GM12878 (cell line): ENCODE measurements around the gene INF2. TPM values are rescaled to one million over a fixed set of nuclear protein-coding genes. Genes with fewer than 3 reads are reported as not detected.

ENCODE experiments used
- ATAC-seq: fragments of 200-7000 bp; cut with Tn5 transposase; 3 replicates; pipeline ENCODE4 v1.9.1; 2020; ENCODE audit warnings: mild to moderate bottlenecking, moderate library complexity
- BruUV-seq: library from RNA; stranded (reverse); fragments of 400-500 nt; replicated peaks from 2 replicates; lab custom pipeline; 2021; lab: Mats Ljungman, UMichigan
- CTCF ChIA-PET: fragments of 300-600 bp; sonication (Branson Sonifier 250); formaldehyde crosslinking; extraction: SDS; loops from one replicate; lab custom pipeline; 2021; ENCODE audit warnings: inconsistent platforms; lab: Yijun Ruan, JAX
- POLR2A ChIA-PET: fragments of 350-600 bp; formaldehyde crosslinking; extraction: SDS; loops from one replicate; lab custom pipeline; 2021; ENCODE audit warnings: inconsistent platforms; lab: Charles Lee
- RAD21 ChIA-PET: fragments of 300-600 bp; sonication (Branson Sonifier 250); formaldehyde crosslinking; loops from one replicate; lab custom pipeline; 2023; ENCODE audit warnings: antibody characterized with exemption; ENCODE audit not compliant: unreplicated experiment; lab: Charles Lee
- SMC1A ChIA-PET: fragments of 300-600 bp; sonication (Branson Sonifier 250); formaldehyde crosslinking; loops from one replicate; lab custom pipeline; 2023; ENCODE audit not compliant: unreplicated experiment, uncharacterized antibody; lab: Charles Lee
- DNase-seq: peaks from one replicate; pipeline ENCODE4 v3.0.0-alpha.2; 2011; ENCODE audit warnings: low read depth, low spot score
- FAIRE-seq: peaks from 3 replicates; lab custom pipeline; 2011; peaks lifted over from hg19 to GRCh38; lab: Jason Lieb, UNC
- H2AFZ ChIP-seq: 2 replicates; pipeline ENCODE4 v1.6.0; 2011; ENCODE audit warnings: low read depth, low read length, control low read depth; ENCODE audit not compliant: control insufficient read depth
- H3K27ac ChIP-seq: 2 replicates; pipeline ENCODE4 v1.5.1; 2011; ENCODE audit warnings: control low read depth; ENCODE audit not compliant: control insufficient read depth, insufficient read depth
- H3K27me3 ChIP-seq, 2 experiments: replicated peaks in 1 of 2; 2 replicates each; pipeline versions ENCODE4 v1.6.0 to v1.6.1; 2011; ENCODE audit warnings: low read length in 1 of 2; ENCODE audit not compliant: control insufficient read depth in 2 of 2, insufficient read depth in 2 of 2
- H3K36me3 ChIP-seq, 2 experiments: 2 replicates each; pipeline ENCODE4 v1.5.1; 2011; ENCODE audit warnings: low read length in 1 of 2; ENCODE audit not compliant: control insufficient read depth in 2 of 2, insufficient read depth in 2 of 2
- H3K4me1 ChIP-seq: 2 replicates; pipeline ENCODE4 v1.6.1; 2011; ENCODE audit warnings: mild to moderate bottlenecking, low read length, moderate library complexity, mixed read lengths; ENCODE audit not compliant: control insufficient read depth, insufficient read depth
- H3K4me2 ChIP-seq: 2 replicates; pipeline ENCODE4 v1.6.0; 2011; ENCODE audit warnings: control low read depth; ENCODE audit not compliant: control insufficient read depth, insufficient read depth
- H3K4me3 ChIP-seq: fragments of 200-600 bp; sonication (generic); 2 replicates; pipeline ENCODE4 v1.5.1; 2016
- H3K79me2 ChIP-seq: 2 replicates; pipeline ENCODE4 v1.6.0; 2011; ENCODE audit warnings: low read length; ENCODE audit not compliant: control insufficient read depth, insufficient read depth
- H3K9ac ChIP-seq: 2 replicates; pipeline ENCODE4 v1.8.0; 2011; ENCODE audit warnings: low read length, control low read depth, mixed read lengths; ENCODE audit not compliant: control insufficient read depth, insufficient read depth
- H3K9me3 ChIP-seq: replicated peaks from 3 replicates; pipeline ENCODE4 v1.5.1; 2011; ENCODE audit warnings: mild to moderate bottlenecking, low read length; ENCODE audit not compliant: control insufficient read depth, insufficient read depth
- H4K20me1 ChIP-seq: 2 replicates; pipeline ENCODE4 v1.6.0; 2011; ENCODE audit not compliant: control insufficient read depth, insufficient read depth
- BACH1 ChIP-seq: fragments of 450-650 bp; IDR thresholded peaks from 2 replicates; pipeline ENCODE4 v1.6.1; 2017; ENCODE audit warnings: mild to moderate bottlenecking, borderline replicate concordance
- BMI1 ChIP-seq: fragments of 450-650 bp; IDR thresholded peaks from 2 replicates; pipeline ENCODE4 v1.6.1; 2016; ENCODE audit warnings: mild to moderate bottlenecking, moderate library complexity, borderline replicate concordance
- EGR1 ChIP-seq, 2 experiments: IDR thresholded peaks; 1 replicate in 1 of 2; 2 replicates in 1 of 2; pipeline ENCODE4 v1.6.1; 2011 to 2012; ENCODE audit warnings: low read depth in 2 of 2, low read length in 2 of 2, borderline replicate concordance in 1 of 2, mild to moderate bottlenecking in 1 of 2, moderate library complexity in 1 of 2
- EP300 ChIP-seq, 2 experiments: fragments of 150-350 bp in 1 of 2; IDR thresholded peaks; 2 replicates each; pipeline ENCODE4 v1.6.1; 2011 to 2012; ENCODE audit warnings: low read depth in 2 of 2, low read length in 2 of 2, borderline replicate concordance in 1 of 2, improper control_type of control experiment in 1 of 2, inconsistent platforms in 1 of 2; ENCODE audit not compliant: control insufficient read depth in 1 of 2
- ETV6 ChIP-seq, 2 experiments: fragments of 450-650 bp in 1 of 2; IDR thresholded peaks in 1 of 2; conservative IDR thresholded peaks in 1 of 2; 2 replicates each; pipeline ENCODE4 v1.6.1; 2014; ENCODE audit warnings: antibody characterized with exemption in 1 of 2, borderline replicate concordance in 1 of 2, low read depth in 1 of 2, mild to moderate bottlenecking in 1 of 2, moderate library complexity in 1 of 2
- FOXM1 ChIP-seq: IDR thresholded peaks from 2 replicates; pipeline ENCODE4 v1.6.1; 2012; ENCODE audit warnings: low read depth, mild to moderate bottlenecking, inconsistent platforms, low read length, moderate library complexity
- JUNB ChIP-seq: IDR thresholded peaks from 2 replicates; pipeline ENCODE4 v1.6.1; 2016; ENCODE audit warnings: antibody characterized with exemption, mild to moderate bottlenecking
- MEF2A ChIP-seq: IDR thresholded peaks from 2 replicates; pipeline ENCODE4 v1.6.1; 2011; ENCODE audit warnings: low read depth, mild to moderate bottlenecking, low read length, moderate library complexity; ENCODE audit not compliant: insufficient read depth
- NFYA ChIP-seq: IDR thresholded peaks from 2 replicates; pipeline ENCODE4 v1.6.1; 2011; ENCODE audit warnings: low read depth, mild to moderate bottlenecking, low read length, improper control_type of control experiment, borderline replicate concordance
- SMARCA5 ChIP-seq: fragments of 450-650 bp; IDR thresholded peaks from 2 replicates; pipeline ENCODE4 v1.6.1; 2017; ENCODE audit warnings: mild to moderate bottlenecking
- SRF ChIP-seq, 2 experiments: IDR thresholded peaks; 2 replicates each; pipeline ENCODE4 v1.6.1; 2011; ENCODE audit warnings: low read depth in 2 of 2, low read length in 2 of 2, mild to moderate bottlenecking in 1 of 2, moderate library complexity in 1 of 2
- WGBS: methylation state at CpG from one replicate; pipeline ENCODE4 v1.1.6; 2016; ENCODE audit warnings: low lambda C conversion rate; ENCODE audit not compliant: insufficient replicate concordance, insufficient coverage; ENCODE audit errors: missing lambda C conversion rate; 5-methylcytosine and 5-hydroxymethylcytosine counted together
- in situ Hi-C: fragments of 300-500 bp; cut with MboI; formaldehyde crosslinking; loops from 9 replicates; pipeline ENCODE4 v1.14.3; 2018; ENCODE audit warnings: mixed read lengths
- intact Hi-C: fragments of 100-400 bp; cut with micrococcal nuclease; formaldehyde crosslinking; loops from one replicate; pipeline ENCODE4 v1.14.2; 2022; ENCODE audit not compliant: unreplicated experiment
- polyA plus RNA-seq, 11 experiments: library from polyadenylated mRNA; depleted of rRNA in 4 of 11; unstranded in 6 of 11; stranded (reverse) in 5 of 11; fragments of >200 nt; fragmentation: Nextera tagmentation in 4 of 11; fragmentation: Illumina TruSeq in 1 of 11; extraction: Ambion mirVana in 4 of 11; extraction: Trizol in 1 of 11; gene quantifications; 1 replicate in 1 of 11; 2 replicates in 10 of 11; pipeline versions ENCODE4 v1.2.1 to v1.2.3, GENCODE V29; 2011 to 2016; ENCODE audit warnings: inconsistent platforms in 2 of 11, missing spikeins in 2 of 11, low read depth in 1 of 11
- total RNA-seq, 4 experiments: library from RNA; depleted of rRNA in 3 of 4; stranded (reverse); fragments of >200 nt in 3 of 4; fragmentation: Illumina TruSeq in 1 of 4; extraction: Trizol in 1 of 4; gene quantifications; 2 replicates each; pipeline versions ENCODE4 v1.2.1 to v1.2.3, GENCODE V29; 2013 to 2021
- TF ChIP-seq, protein P1 (sequence below): IDR thresholded peaks from 2 replicates; pipeline ENCODE4 v1.6.1; 2012; ENCODE audit warnings: low read depth, low read length, improper control_type of control experiment
- TF ChIP-seq, protein P2 (sequence below): fragments of 450-650 bp; IDR thresholded peaks from 2 replicates; pipeline ENCODE4 v1.6.1; 2017; ENCODE audit warnings: mild to moderate bottlenecking

Gene INF2
- total and polyA plus RNA-seq, 10 of the 15 experiments (the other 5 are each of a cell fraction or from before 2014, with no cell fraction given) = 0.72 to 43.2 (median 8.3) TPM

DNA sequence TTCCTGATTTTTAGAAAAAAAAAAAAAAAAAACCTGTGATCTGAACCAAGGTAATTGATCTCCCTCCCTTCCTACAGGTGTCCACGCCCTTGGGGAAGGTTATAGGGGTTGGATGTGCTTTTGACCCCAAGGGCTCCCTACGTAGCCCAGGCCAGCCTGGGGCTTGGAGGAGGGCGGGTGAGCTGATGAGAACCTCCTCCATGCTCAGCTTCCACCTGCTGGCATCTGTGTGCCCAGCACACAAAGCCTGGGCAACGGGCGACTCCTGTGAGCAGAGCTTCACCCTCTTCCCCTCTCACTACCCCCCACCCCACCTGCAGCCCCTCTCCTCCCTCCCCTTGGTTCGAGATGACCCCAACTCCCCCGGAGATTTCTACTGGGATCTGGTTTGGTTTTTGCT is 25.3 kb upstream of the INF2 start:
- no peak overlapping the region for H3K27ac ChIP-seq

More for the DNA sequence above, 25.3 kb upstream of the INF2 start:
- Histone ChIP-seq H3K4me2 (no peak overlapping the region), H3K27me3 (no peaks in the 10 kb centered on the region), H3K9ac (no peak overlapping the region), H2AFZ (no peak overlapping the region), H4K20me1 (no peaks in the 10 kb centered on the region), H3K9me3 (no peaks in the 10 kb centered on the region; the same call in none of the 3 replicates), H3K4me3 (no peak overlapping the region), H3K79me2 (no peaks in the 10 kb centered on the region; the same call in 1 of the 2 replicates), H3K36me3 (no peaks in the 10 kb centered on the region), H3K4me1 (peaks cover 34% of the 10 kb centered on the region)
- no peak for DNase-seq
- SMC1A ChIA-PET = interaction anchor here (1.1 kb wide), 1 partner anchor 26 kb away, joined by 3 read pairs; no protein-coding TSS in a partner anchor
- CTCF ChIA-PET = interaction anchor here (0.6 to 1.4 kb wide), 3 partner anchors 13 to 17 kb away, joined by 3 to 5 read pairs (median 3); no protein-coding TSS in a partner anchor
- TF ChIP-seq, protein P1, sequence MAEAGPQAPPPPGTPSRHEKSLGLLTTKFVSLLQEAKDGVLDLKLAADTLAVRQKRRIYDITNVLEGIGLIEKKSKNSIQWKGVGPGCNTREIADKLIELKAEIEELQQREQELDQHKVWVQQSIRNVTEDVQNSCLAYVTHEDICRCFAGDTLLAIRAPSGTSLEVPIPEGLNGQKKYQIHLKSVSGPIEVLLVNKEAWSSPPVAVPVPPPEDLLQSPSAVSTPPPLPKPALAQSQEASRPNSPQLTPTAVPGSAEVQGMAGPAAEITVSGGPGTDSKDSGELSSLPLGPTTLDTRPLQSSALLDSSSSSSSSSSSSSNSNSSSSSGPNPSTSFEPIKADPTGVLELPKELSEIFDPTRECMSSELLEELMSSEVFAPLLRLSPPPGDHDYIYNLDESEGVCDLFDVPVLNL = no peak
- no peak for TF ChIP-seq NFYA
- TF ChIP-seq JUNB = no peak
- TF ChIP-seq EGR1 (IDR thresholded peaks at IDR 0.05; ENCODE audit: borderline replicate concordance in 1 of 2, low read depth in 2 of 2, low read length in 2 of 2) = no peak
- no peak for TF ChIP-seq FOXM1
- TF ChIP-seq, protein P2, sequence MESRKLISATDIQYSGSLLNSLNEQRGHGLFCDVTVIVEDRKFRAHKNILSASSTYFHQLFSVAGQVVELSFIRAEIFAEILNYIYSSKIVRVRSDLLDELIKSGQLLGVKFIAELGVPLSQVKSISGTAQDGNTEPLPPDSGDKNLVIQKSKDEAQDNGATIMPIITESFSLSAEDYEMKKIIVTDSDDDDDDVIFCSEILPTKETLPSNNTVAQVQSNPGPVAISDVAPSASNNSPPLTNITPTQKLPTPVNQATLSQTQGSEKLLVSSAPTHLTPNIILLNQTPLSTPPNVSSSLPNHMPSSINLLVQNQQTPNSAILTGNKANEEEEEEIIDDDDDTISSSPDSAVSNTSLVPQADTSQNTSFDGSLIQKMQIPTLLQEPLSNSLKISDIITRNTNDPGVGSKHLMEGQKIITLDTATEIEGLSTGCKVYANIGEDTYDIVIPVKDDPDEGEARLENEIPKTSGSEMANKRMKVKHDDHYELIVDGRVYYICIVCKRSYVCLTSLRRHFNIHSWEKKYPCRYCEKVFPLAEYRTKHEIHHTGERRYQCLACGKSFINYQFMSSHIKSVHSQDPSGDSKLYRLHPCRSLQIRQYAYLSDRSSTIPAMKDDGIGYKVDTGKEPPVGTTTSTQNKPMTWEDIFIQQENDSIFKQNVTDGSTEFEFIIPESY = no peak
- TF ChIP-seq EP300 (IDR thresholded peaks at IDR 0.05; ENCODE audit: borderline replicate concordance in 1 of 2, control insufficient read depth in 1 of 2, low read depth in 2 of 2, low read length in 2 of 2) = no peak
- TF ChIP-seq MEF2A = no peak
- TF ChIP-seq BMI1 = no peak
- no peak for TF ChIP-seq ETV6 (conservative IDR thresholded peaks at IDR 0.05 in 1 of 2, IDR thresholded peaks at IDR 0.05 in 1 of 2; ENCODE audit: borderline replicate concordance in 1 of 2, low read depth in 1 of 2)
- no peak for TF ChIP-seq SRF (IDR thresholded peaks at IDR 0.05; ENCODE audit: low read depth in 2 of 2, low read length in 2 of 2)
- TF ChIP-seq SMARCA5 = no peak
- TF ChIP-seq BACH1 = no peak
- WGBS = 39% methylated on average over 3 of the region's 7 CpGs
- RAD21 ChIA-PET = no interaction called here
- FAIRE-seq = no peak
- ATAC-seq = no peak
- intact Hi-C loops = no loop called here
- BruUV-seq = no TSS peak
- POLR2A ChIA-PET = interaction anchor here (1.1 kb wide), 1 partner anchor 13 kb away, joined by 4 read pairs; no protein-coding TSS in a partner anchor
- in situ Hi-C loops = no loop called here
